Hematopoietic multipotent progenitor cell (in vitro differentiated cells): Measurements from ENCODE around the gene ZBED2. TPM values are rescaled to one million over a fixed set of nuclear protein-coding genes. Genes with fewer than 3 reads are reported as not detected.
A peak's percentile ranks its signal among the peaks of the same experiment; 100 is the strongest.
"Not testable (repeated sequence)": the region's sequence is repeated elsewhere in the genome, so short reads cannot be mapped to it uniquely, and the experiment has no call there.

Experiments used
- DNase-seq, 3 donors: peaks; one replicate each; pipeline ENCODE4 v3.0.0-alpha.2; 2011 to 2015; ENCODE audit warnings: low read depth in 2 of 3, low spot score in 2 of 3
- total RNA-seq: library from RNA; depleted of rRNA; stranded (reverse); fragments of >200 nt; gene quantifications from one replicate; pipeline ENCODE4 v1.2.3, GENCODE V29; 2012

ZBED2 gene
- under 0.01 TPM for total RNA-seq

GRCh38 chr3:111595232-111595631 is at the start of gene ZBED2:
ZBED2 (minus strand) TSS chr3:111595346; CDS start chr3:111594201, 1,145 bp downstream.
- DNase-seq, result no peak

GRCh38 chr3:111639316-111639715 is 44.2 kb upstream of the ZBED2 start:
- no peak for DNase-seq

- DNase-seq, result no peak
Measured at GRCh38 chr3:111636366-111636885, 41.3 kb upstream of the ZBED2 start.

- no peak for DNase-seq
Measured at GRCh38 chr3:111635403-111635802, 40.3 kb upstream of the ZBED2 start.

- peak in 1 of 3 donors; percentile 5 for DNase-seq
Measured at GRCh38 chr3:111630638-111631037, 35.5 kb upstream of the ZBED2 start.

- DNase-seq, result not testable (repeated sequence)
Measured at GRCh38 chr3:111629018-111629417, 33.9 kb upstream of the ZBED2 start.

GRCh38 chr3:111627092-111627491 is 31.9 kb upstream of the ZBED2 start:
- DNase-seq, result no peak

- DNase-seq, result no peak
Measured at GRCh38 chr3:111621535-111621934, 26.4 kb upstream of the ZBED2 start.

GRCh38 chr3:111619833-111620232 is 24.7 kb upstream of the ZBED2 start:
- no peak for DNase-seq

- DNase-seq, result no peak
Measured at GRCh38 chr3:111618945-111619344, 23.8 kb upstream of the ZBED2 start.

- DNase-seq, result no peak
Measured at GRCh38 chr3:111617912-111618601, 22.9 kb upstream of the ZBED2 start.

GRCh38 chr3:111617406-111617805 is 22.3 kb upstream of the ZBED2 start:
- DNase-seq, result no peak

GRCh38 chr3:111616417-111617105 is 21.4 kb upstream of the ZBED2 start:
- DNase-seq, result peak in 2 of 3 donors; percentile 3 to 47

- peak in 1 of 3 donors; percentile 26 for DNase-seq
Measured at GRCh38 chr3:111615880-111616279, 20.7 kb upstream of the ZBED2 start.

- DNase-seq, result no peak
Measured at GRCh38 chr3:111613294-111613693, 18.1 kb upstream of the ZBED2 start.

- DNase-seq, result peak in 1 of 3 donors; percentile 30
Measured at GRCh38 chr3:111610612-111611054, 15.5 kb upstream of the ZBED2 start.

- peak; percentile 39 to 81 (median 58) for DNase-seq
Measured at GRCh38 chr3:111610189-111610588, 15.0 kb upstream of the ZBED2 start.

GRCh38 chr3:111609700-111610099 is 14.6 kb upstream of the ZBED2 start:
- no peak for DNase-seq

GRCh38 chr3:111608383-111608782 is 13.2 kb upstream of the ZBED2 start:
- DNase-seq, result no peak

GRCh38 chr3:111607240-111607920 is 12.2 kb upstream of the ZBED2 start:
- no peak for DNase-seq

GRCh38 chr3:111605493-111605892 is 10.3 kb upstream of the ZBED2 start:
- DNase-seq, result no peak
